ENCODE results near the gene ERFL.

Gene ERFL

GRCh38 chr19:41912899-41913537 is 15.2 kb downstream of the ERFL start:
- DNase-seq = peak in 3 of 6 experiments; percentile 22 to 50 (median 49)

- DNase-seq = peak in 2 of 6 experiments; percentile 52 to 64
Measured at GRCh38 chr19:41911889-41912731, 16.1 kb downstream of the ERFL start.

DNA sequence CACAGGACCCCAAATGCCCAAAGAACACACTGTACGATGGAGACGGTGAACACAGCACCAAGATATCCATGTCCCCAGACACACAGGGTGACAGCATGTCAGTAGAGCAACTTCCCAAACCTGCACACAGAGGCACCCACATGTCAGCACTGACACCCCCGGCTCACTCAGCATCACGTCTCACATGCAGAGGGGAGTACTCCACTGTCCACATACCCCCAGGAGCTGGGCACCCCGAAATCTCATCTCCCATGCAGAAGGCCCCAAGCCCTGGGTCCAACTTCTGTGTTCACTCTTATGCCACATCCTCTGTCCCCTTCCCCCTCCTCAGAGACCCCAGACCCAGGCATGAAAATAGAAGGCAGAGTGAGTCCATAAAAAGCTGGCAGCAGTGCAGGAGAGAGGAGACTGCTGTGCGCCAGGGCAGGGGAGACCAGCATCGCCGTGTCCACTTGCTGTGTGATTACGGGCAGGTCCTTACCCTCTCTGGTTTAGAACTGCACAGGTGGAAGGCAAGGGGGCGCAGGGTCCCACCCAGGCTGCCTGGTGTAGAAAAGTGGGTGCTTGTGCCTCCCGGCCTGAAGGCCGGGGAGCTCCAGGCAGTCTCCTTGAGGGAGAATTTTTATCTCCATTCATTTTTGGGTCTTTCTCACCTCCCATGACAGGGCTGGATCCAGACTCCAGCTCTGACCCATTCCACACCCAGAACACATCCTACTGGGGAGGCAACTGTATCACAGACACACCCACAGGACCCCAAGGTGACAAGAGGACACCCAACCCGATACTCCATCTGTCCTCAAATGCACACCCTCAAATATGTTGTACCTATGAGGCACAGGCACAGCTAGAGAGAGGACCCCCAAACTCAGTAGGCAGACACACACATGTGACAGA is 17.0 kb downstream of the ERFL start:
- DNase-seq = peak in 2 of 6 experiments; percentile 55 to 62

- peak in 1 of 6 experiments; percentile 67 for DNase-seq
Measured at GRCh38 chr19:41910240-41910991, 17.8 kb downstream of the ERFL start.

- DNase-seq = no peak
Measured at GRCh38 chr19:41909706-41910105, 18.5 kb downstream of the ERFL start.

- peak in 2 of 6 experiments; percentile 26 to 52 for DNase-seq
Measured at GRCh38 chr19:41908724-41909464, 19.4 kb downstream of the ERFL start.

- DNase-seq = no peak
Measured at GRCh38 chr19:41907994-41908615, 20.1 kb downstream of the ERFL start.

- DNase-seq = no peak
Measured at GRCh38 chr19:41906916-41907680, 21.2 kb downstream of the ERFL start.

DNA sequence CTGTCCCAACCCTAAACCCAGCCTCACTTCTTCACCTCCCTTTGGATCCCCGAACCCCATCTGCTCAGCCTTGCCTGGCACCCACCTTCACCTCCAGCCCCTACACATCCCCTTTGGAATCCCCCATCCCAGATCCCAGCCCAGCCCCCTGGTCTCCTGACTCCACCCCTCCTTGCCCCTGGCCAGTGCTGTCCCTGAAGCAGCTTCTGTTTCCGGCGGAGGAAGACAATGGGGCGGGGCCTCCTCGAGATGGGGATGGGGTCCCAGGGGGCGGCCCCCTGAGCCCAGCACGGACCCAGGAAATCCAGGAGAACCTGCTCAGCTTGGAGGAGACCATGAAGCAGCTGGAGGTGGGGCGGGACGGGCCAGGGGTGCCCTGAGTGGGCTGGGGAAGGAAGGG is 22.0 kb downstream of the ERFL start:
- no peak for DNase-seq

DNA sequence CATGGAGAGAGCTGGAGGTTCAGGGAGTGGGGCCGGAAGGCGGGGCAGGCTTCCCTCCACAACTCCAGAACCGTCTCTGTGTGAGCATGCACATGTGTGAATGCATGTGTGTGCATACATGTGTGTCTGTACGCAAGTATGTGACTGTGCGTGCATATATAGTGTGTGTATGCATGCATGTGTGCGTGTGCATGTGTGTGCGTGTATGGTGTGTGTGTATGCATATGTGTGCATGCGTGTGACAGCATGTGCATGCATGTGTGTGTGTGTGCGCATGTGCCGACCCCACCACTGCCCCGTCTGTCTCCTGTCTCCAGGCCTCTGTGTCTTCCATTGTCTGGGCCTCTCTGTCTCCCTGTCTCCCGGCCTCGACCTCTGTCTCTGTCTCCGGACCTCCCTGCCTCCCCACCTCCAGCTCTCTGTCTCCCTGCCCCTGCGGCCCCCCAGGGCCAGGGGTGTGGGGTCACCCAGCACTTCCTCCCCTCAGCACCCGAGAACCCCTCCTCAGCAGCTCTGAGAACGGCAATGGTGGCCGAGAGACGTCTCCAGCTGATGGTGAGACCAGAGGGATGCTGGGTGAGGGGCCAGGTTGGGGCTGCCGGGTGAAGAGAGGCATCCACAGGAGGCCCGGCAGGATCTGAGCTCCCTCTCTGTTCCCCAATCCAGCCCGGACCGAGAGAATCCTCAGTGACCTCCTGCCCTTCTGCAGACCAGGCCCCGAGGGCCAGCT is 22.8 kb downstream of the ERFL start:
- no peak for DNase-seq

DNA sequence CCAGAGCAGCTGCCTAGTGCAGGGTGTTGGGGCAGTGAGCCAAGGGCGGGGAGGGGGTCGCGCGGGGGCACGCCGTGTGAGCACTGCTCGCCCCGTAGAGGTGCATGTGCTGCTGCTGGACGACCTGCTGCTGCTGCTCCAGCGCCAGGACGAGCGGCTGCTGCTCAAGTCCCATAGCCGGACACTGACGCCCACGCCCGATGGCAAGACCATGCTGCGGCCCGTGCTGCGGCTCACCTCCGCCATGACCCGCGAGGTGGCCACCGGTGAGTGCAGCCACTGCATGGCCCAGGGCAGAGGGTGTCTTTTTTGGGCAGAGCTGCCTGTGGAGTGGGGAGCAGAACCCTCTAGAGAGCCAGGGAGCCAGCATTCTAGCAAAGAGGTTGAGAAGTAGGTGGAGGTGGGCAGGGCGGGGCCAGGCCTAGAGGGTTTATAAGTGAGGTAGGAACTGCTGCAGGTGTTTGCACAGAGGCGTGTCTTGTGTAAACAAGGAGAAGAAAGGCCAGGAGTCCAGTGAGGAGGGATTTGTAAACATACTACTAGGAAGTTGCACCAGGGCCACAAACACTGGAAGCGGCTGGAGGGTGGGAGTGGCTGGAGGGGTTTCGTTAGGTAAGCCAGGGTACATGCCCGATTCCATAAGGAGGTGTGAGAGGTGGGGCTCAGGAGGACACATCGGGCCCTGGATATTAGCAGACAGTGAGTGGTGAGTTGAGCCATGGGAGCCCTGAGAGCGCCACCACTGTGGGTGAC is 24.0 kb downstream of the ERFL start:
- DNase-seq = no peak

- no peak for DNase-seq
Measured at GRCh38 chr19:41903193-41903953, 24.9 kb downstream of the ERFL start.

DNA sequence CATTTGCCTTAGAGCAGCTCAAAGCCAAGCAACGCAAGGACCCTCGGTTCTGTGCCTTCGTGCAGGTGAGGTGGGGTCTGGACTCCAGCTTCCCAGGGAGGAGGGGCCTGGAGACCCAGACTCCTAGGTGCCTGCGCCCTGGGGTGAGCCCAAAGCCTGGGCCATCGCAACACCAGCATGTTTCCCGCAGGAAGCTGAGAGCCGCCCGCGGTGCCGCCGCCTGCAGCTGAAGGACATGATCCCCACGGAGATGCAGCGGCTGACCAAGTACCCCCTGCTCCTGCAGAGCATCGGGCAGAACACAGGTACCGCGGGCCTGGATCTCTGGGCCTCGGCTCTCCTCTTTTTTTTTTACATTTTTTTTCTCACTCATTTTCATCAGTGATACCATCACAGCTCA is 25.7 kb downstream of the ERFL start:
- DNase-seq = no peak

- DNase-seq = no peak
Measured at GRCh38 chr19:41901707-41902360, 26.4 kb downstream of the ERFL start.

DNA sequence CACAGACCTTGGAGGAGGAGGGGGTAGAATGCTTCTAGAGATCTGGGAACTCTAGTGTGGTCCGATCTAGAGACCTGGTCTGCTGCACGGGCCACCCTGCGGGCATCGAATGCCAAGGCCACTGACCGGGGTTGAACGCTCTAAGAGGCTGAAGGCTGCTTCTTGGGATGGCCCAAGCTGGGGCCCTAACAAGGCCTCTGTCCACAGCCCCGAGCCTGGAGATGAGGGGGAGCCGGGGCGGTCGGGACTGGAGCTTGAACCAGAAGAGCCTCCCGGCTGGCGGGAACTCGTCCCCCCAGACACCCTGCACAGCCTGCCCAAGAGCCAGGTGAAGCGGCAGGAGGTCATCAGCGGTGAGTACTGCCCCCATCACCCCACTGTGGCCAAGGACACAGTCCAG is 30.0 kb downstream of the ERFL start:
- DNase-seq = no peak

- no peak for DNase-seq
Measured at GRCh38 chr19:41897820-41898219, 30.4 kb downstream of the ERFL start.

DNA sequence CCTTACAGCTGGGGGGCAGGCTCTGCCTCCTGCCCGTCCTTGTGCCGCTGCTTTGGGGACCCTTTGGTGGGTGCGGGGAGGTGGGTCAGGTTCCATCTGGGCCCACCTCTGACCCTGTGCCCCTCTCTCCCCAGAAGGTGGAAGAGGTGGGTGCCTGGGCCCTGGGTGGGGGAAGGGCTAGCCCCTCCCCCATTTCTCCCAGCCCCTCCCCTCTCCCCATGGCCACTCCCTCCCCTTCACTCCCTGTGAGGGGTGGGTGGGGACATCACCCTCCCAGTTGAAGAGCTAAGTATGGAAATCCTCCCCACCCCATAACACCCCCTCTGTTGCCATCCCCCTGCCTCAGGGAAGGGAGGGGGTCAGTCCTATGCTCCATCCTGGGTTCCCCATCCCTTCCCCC is 31.1 kb downstream of the ERFL start:
- no peak for DNase-seq

- DNase-seq = no peak
Measured at GRCh38 chr19:41896581-41896942, 31.7 kb downstream of the ERFL start.
